Ovary (tissue), 9 donors: Measurements from ENCODE around the gene IFT81. TPM values are rescaled to one million over a fixed set of nuclear protein-coding genes. Genes with fewer than 3 reads are reported as not detected.

Experiments
- DNase-seq, 5 donors: peaks; one replicate each; pipeline ENCODE4 v3.0.0-alpha.2; 2019 to 2020
- H3K27ac ChIP-seq, 2 donors: fragments of 200-600 bp; one replicate each; pipeline versions ENCODE4 v1.5.1 to v1.8.0; 2019 to 2022
- H3K27me3 ChIP-seq: fragments of 200-600 bp; one replicate; pipeline ENCODE4 v1.8.0; 2022
- H3K36me3 ChIP-seq: fragments of 200-600 bp; sonication (generic); one replicate; pipeline ENCODE4 v1.5.1; 2019
- H3K4me1 ChIP-seq: one replicate; pipeline ENCODE4 v1.8.1; 2013; ENCODE audit warnings: mild to moderate bottlenecking, moderate library complexity; ENCODE audit not compliant: insufficient read depth
- H3K4me3 ChIP-seq: fragments of 200-600 bp; sonication (generic); one replicate; pipeline ENCODE4 v1.5.1; 2017
- H3K9me3 ChIP-seq, 2 donors: fragments of 200-600 bp in 1 of 2; sonication (generic) in 1 of 2; one replicate each; pipeline versions ENCODE4 v1.5.1 to v1.8.1; 2013 to 2019; ENCODE audit warnings: mild to moderate bottlenecking in 1 of 2, moderate library complexity in 1 of 2
- CTCF ChIP-seq, 3 donors: fragments of 450-650 bp in 2 of 3; fragments of 200-600 bp in 1 of 3; IDR thresholded peaks; one replicate each; pipeline versions ENCODE4 v1.5.1 to v1.8.0; 2016 to 2022; ENCODE audit warnings: antibody characterized with exemption in 3 of 3, mild to moderate bottlenecking in 1 of 3
- EP300 ChIP-seq: sonication (generic); formaldehyde crosslinking; IDR thresholded peaks from one replicate; pipeline ENCODE4 v1.6.1; 2017; ENCODE audit warnings: antibody characterized with exemption
- POLR2A ChIP-seq: fragments of 450-650 bp; IDR thresholded peaks from one replicate; pipeline ENCODE4 v1.6.1; 2017; ENCODE audit warnings: antibody characterized with exemption, mild to moderate bottlenecking, moderate library complexity
- WGBS, 3 donors: extraction: QIAGEN DNeasy Blood & Tissue Kit in 1 of 3; methylation state at CpG; one replicate each; pipeline versions ENCODE4 v1.1.5 to v1.1.7; 2013 to 2017; 5-methylcytosine and 5-hydroxymethylcytosine counted together
- intact Hi-C, 4 donors: fragments of 100-400 bp; cut with DNase I; formaldehyde crosslinking; loops; one replicate each; pipeline versions ENCODE4 v1.11.0 to v1.15.1; 2022 to 2023
- polyA plus RNA-seq, 2 donors: library from polyadenylated mRNA; stranded (reverse); fragments of 200-250 nt in 1 of 2; fragments of 350-450 nt in 1 of 2; fragmentation: Illumina TruSeq in 1 of 2; extraction: RNeasy Lipid Tissue Mini Kit (QIAGEN cat#74804) in 1 of 2; gene quantifications; one replicate each; pipeline ENCODE4 v1.2.3, GENCODE V29; 2013 to 2014
- total RNA-seq, 7 donors: library from RNA; depleted of rRNA in 2 of 7; stranded (reverse); fragments of >200 nt in 2 of 7; fragmentation: NEBNext Ultra II Directional in 3 of 7; extraction: Animal tissue kit (Norgen Biotek cat#: 25700) in 3 of 7; gene quantifications; one replicate each; pipeline versions ENCODE4 v1.1.0 to v1.2.4, GENCODE V29; 2016 to 2023
- donor health status: DM: no; HTN: no; CAD: no; lungs with moderate emphysema.
- donor health status: DM: no; HTN: no; CAD: no.
- donor health status: Bipolar disorder and iron deficiency.
- donor health status: DM: yes; HTN: yes; CAD: no.
- donor health status: DM: no; HTN: no; CAD: no.
- donor health status: DM: yes; HTN: yes; CAD: no.

IFT81 gene
- total and polyA plus RNA-seq, 9 donors: 10.4 to 22.3 (median 17.2) TPM

GRCh38 chr12:110217996-110218674 is 94.0 kb downstream of the IFT81 start:
- H3K9me3 ChIP-seq: no peaks in the 10 kb centered on the region
- intact Hi-C loops: no loop called here
- no peak for TF ChIP-seq CTCF (IDR thresholded peaks at IDR 0.05)
- H3K27me3 ChIP-seq: no peaks in the 10 kb centered on the region
- WGBS, 3 donors: 20 to 40% (median 22%) methylated on average over 7 of the region's 7 CpGs
- H3K4me1 ChIP-seq: no peaks in the 10 kb centered on the region
- H3K27ac ChIP-seq: peak overlapping the region in 1 of 2 donors; percentile 17
- no peak for DNase-seq
- H3K36me3 ChIP-seq: no peaks in the 10 kb centered on the region
- H3K4me3 ChIP-seq: no peak overlapping the region

GRCh38 chr12:110222027-110222426 is 97.9 kb downstream of the IFT81 start:
- TF ChIP-seq EP300 (no peak), POLR2A (no peak), CTCF (IDR thresholded peaks at IDR 0.05) (no peak)
- Histone ChIP-seq H3K4me1 (peaks cover 4% of the 10 kb centered on the region), H3K27me3 (no peaks in the 10 kb centered on the region), H3K9me3 (no peaks in the 10 kb centered on the region), H3K27ac (no peak overlapping the region), H3K36me3 (no peaks in the 10 kb centered on the region), H3K4me3 (no peak overlapping the region)
- DNase-seq: no peak
- intact Hi-C loops: loop anchor here in 3 of 4 donors (5.0 to 10.0 kb wide), 3 partner anchors 60 to 120 kb away; partner anchors contain the start of gene ATP2A2 (in 1 of the 3)

- no peaks in the 10 kb centered on the region for H3K36me3 ChIP-seq
- H3K27ac ChIP-seq: no peak overlapping the region
- no peak for TF ChIP-seq EP300
- no peak for TF ChIP-seq CTCF (IDR thresholded peaks at IDR 0.05)
- TF ChIP-seq POLR2A: no peak
- H3K9me3 ChIP-seq: no peaks in the 10 kb centered on the region
- no peaks in the 10 kb centered on the region for H3K27me3 ChIP-seq
- no peak for DNase-seq
- H3K4me3 ChIP-seq: no peak overlapping the region
- 40 to 64% (median 53%) methylated on average over 1 of the region's 1 CpG for WGBS, 3 donors
- peaks cover 4% of the 10 kb centered on the region for H3K4me1 ChIP-seq
- intact Hi-C loops: loop anchor here in 3 of 4 donors (5.0 to 10.0 kb wide), 3 partner anchors 60 to 120 kb away; partner anchors contain the start of gene ATP2A2 (in 1 of the 3)
Measured at GRCh38 chr12:110222433-110222832, 98.3 kb downstream of the IFT81 start.

- Histone ChIP-seq H3K36me3 (no peaks in the 10 kb centered on the region), H3K9me3 (no peaks in the 10 kb centered on the region), H3K27ac (peak overlapping the region in 1 of 2 donors; percentile 43), H3K27me3 (no peaks in the 10 kb centered on the region), H3K4me1 (peaks cover 6% of the 10 kb centered on the region), H3K4me3 (no peak overlapping the region)
- intact Hi-C loops: loop anchor here in 3 of 4 donors (5.0 to 10.0 kb wide), 3 partner anchors 58 to 122 kb away; partner anchors contain the start of gene ATP2A2 (in 1 of the 3)
- WGBS, 3 donors: 15 to 21% (median 19%) methylated on average over 4 of the region's 4 CpGs
- TF ChIP-seq CTCF (IDR thresholded peaks at IDR 0.05) (no peak), POLR2A (no peak), EP300 (no peak)
- DNase-seq: no peak
Measured at GRCh38 chr12:110223777-110224378, 99.7 kb downstream of the IFT81 start.
